Body of pancreas (tissue), 4 donors: ENCODE data around the gene VAX1.

Experiments
- CTCF ChIP-seq, 7 experiments: fragments of 450-650 bp in 4 of 7; fragments of 200-600 bp in 3 of 7; sonication (generic) in 3 of 7; IDR thresholded peaks; one replicate each; pipeline ENCODE4 v1.5.1; 2016 to 2019; ENCODE audit warnings: antibody characterized with exemption in 7 of 7
- POLR2A ChIP-seq, 3 donors: fragments of 450-650 bp; IDR thresholded peaks; one replicate each; pipeline ENCODE4 v1.6.1; 2016; ENCODE audit warnings: antibody characterized with exemption in 3 of 3, mild to moderate bottlenecking in 2 of 3

DNA sequence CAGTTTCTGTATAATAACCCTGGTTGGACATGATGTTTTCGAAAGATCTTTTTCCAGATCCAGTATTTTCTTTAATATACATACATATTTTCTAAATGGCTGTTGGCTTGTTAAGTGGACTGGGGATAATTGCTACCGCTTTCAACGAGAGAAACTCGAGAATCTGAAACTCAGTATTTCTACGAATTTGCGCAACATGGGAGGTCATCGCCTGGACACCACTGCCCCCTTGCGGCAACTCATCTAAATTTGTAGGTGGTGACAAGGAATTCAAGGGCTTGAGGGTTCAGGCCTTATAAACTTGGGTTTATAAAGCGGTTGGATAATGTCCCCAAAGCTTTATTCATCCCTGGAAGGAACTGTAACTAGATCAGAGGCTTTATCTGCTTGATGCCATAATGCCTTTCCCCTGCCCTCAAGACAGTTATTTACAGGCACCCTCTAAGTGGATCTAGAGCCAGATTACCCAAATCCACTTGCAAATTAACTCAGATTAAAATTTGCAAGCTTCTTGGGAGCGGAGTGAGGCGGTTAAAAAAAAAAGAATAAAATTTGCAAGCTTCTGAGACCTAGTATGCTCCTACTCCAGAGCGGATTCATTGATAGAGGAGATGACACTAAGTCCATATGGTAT lies 37.9 kb upstream of the VAX1 start:
- TF ChIP-seq CTCF (IDR thresholded peaks at IDR 0.05) (peak; percentile 72 to 83 (median 80)), POLR2A (IDR thresholded peaks at IDR 0.05) (no peak)
